ENCODE measurements around the gene CCDC80.

- TF ChIP-seq, protein P1, sequence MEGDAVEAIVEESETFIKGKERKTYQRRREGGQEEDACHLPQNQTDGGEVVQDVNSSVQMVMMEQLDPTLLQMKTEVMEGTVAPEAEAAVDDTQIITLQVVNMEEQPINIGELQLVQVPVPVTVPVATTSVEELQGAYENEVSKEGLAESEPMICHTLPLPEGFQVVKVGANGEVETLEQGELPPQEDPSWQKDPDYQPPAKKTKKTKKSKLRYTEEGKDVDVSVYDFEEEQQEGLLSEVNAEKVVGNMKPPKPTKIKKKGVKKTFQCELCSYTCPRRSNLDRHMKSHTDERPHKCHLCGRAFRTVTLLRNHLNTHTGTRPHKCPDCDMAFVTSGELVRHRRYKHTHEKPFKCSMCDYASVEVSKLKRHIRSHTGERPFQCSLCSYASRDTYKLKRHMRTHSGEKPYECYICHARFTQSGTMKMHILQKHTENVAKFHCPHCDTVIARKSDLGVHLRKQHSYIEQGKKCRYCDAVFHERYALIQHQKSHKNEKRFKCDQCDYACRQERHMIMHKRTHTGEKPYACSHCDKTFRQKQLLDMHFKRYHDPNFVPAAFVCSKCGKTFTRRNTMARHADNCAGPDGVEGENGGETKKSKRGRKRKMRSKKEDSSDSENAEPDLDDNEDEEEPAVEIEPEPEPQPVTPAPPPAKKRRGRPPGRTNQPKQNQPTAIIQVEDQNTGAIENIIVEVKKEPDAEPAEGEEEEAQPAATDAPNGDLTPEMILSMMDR (IDR thresholded peaks at IDR 0.05; ENCODE audit: low read depth, low read length): no peak
- TF ChIP-seq POLR2A (IDR thresholded peaks at IDR 0.05; ENCODE audit: extremely low read depth, insufficient read length): no peak
- TF ChIP-seq, protein P2, sequence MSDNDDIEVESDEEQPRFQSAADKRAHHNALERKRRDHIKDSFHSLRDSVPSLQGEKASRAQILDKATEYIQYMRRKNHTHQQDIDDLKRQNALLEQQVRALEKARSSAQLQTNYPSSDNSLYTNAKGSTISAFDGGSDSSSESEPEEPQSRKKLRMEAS (IDR thresholded peaks at IDR 0.05; ENCODE audit: low read depth, low read length): no peak
Measured at GRCh38 chr3:112560721-112561483, 80.0 kb downstream of the CCDC80 start.

Measured in NB4 (cell line).